Islet precursor cell (in vitro differentiated cells): ENCODE data around the gene IVNS1ABP.

ENCODE experiments used
- DNase-seq: peaks from one replicate; pipeline ENCODE4 v3.0.0-alpha.2; 2018

The IVNS1ABP gene

GRCh38 chr1:185249563-185249962 is 67.5 kb downstream of the IVNS1ABP start:
- DNase-seq, result no peak
